OCI-LY3 (cell line): Measurements from ENCODE around the gene RNF14.

Experiments
- CTCF ChIP-seq: fragments of 200-600, 300-600 bp; sonication (generic); IDR thresholded peaks from 2 replicates; pipeline ENCODE4 v1.5.1; 2014; ENCODE audit warnings: antibody characterized with exemption, low read length, low read depth
- EZH2phosphoT487 ChIP-seq: fragments of 200-600 bp; shearing (Covaris generic); IDR thresholded peaks from 2 replicates; pipeline ENCODE4 v1.6.1; 2018; ENCODE audit warnings: antibody characterized with exemption, mixed run types, low read depth

- TF ChIP-seq EZH2phosphoT487 (no peak), CTCF (no peak)
Measured at GRCh38 chr5:141997358-141997960, 28.6 kb downstream of the RNF14 start.
